HCT116 (cell line): ENCODE measurements around the gene CTSE.

ENCODE experiments used
- EZH2phosphoT487 ChIP-seq: fragments of 200-600 bp; IDR thresholded peaks from 2 replicates; pipeline ENCODE4 v1.6.1; 2018; ENCODE audit warnings: antibody characterized with exemption, borderline replicate concordance
- SP1 ChIP-seq: IDR thresholded peaks from 2 replicates; pipeline ENCODE4 v1.6.1; 2012; ENCODE audit warnings: low read depth

DNA sequence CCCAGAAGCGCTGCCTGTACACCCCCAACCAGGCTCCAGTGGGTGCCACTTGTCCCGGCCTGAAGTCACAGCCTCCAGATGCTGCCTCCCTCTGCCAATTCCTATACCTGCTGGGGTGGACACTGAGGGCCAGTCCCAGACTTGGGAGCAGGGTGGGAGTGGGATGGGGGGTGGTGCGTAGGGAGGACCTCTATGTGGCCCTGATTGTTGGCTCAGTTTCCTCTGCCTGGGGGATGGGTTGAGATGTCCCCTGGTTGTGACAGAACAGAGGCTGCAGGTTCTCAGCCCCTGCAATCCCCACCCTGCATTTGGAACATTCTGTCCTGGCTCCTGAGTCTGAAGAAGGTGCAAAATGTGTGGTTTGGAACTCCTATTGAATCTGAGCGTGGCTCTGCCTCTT is 47.7 kb downstream of the CTSE start:
- TF ChIP-seq EZH2phosphoT487 = no peak
- TF ChIP-seq SP1 = no peak
